Central memory CD4-positive, alpha-beta T cell (primary cell): ENCODE results near the gene TBX21.

Experiments
- DNase-seq: peaks from one replicate; pipeline ENCODE4 v3.0.0; 2022

TBX21 gene

GRCh38 chr17:47713980-47714700 is 18.9 kb upstream of the TBX21 start:
- no peak for DNase-seq

GRCh38 chr17:47714773-47715396 is 18.2 kb upstream of the TBX21 start:
- no peak for DNase-seq

- DNase-seq: no peak
Measured at GRCh38 chr17:47715669-47716325, 17.2 kb upstream of the TBX21 start.

GRCh38 chr17:47716375-47716774 is 16.7 kb upstream of the TBX21 start:
- DNase-seq: no peak

- DNase-seq: no peak
Measured at GRCh38 chr17:47717261-47717697, 15.8 kb upstream of the TBX21 start.

GRCh38 chr17:47717979-47718621 is 14.9 kb upstream of the TBX21 start:
- no peak for DNase-seq

GRCh38 chr17:47718634-47719405 is 14.2 kb upstream of the TBX21 start:
- DNase-seq: no peak

- DNase-seq: no peak
Measured at GRCh38 chr17:47719411-47720152, 13.5 kb upstream of the TBX21 start.

GRCh38 chr17:47720196-47720595 is 12.8 kb upstream of the TBX21 start:
- DNase-seq: no peak

- DNase-seq: peak; percentile 38
Measured at GRCh38 chr17:47720754-47721533, 12.1 kb upstream of the TBX21 start.

- DNase-seq: no peak
Measured at GRCh38 chr17:47721725-47722124, 11.3 kb upstream of the TBX21 start.

GRCh38 chr17:47724705-47725104 is 8.3 kb upstream of the TBX21 start:
- DNase-seq: no peak

GRCh38 chr17:47725446-47726111 is 7.5 kb upstream of the TBX21 start:
- no peak for DNase-seq

GRCh38 chr17:47726796-47727703 is 6.0 kb upstream of the TBX21 start:
- DNase-seq: no peak

- DNase-seq: no peak
Measured at GRCh38 chr17:47727704-47728036, 5.4 kb upstream of the TBX21 start.

- DNase-seq: no peak
Measured at GRCh38 chr17:47728214-47728877, 4.7 kb upstream of the TBX21 start.

- DNase-seq: no peak
Measured at GRCh38 chr17:47729476-47729875, 3.6 kb upstream of the TBX21 start.

- no peak for DNase-seq
Measured at GRCh38 chr17:47730681-47731080, 2.4 kb upstream of the TBX21 start.

GRCh38 chr17:47731396-47731795 is 1.6 kb upstream of the TBX21 start:
- DNase-seq: no peak
